Embryonic facial prominence (tissue), 1 donor: ENCODE data around the gene ACY1.
A peak's percentile ranks its signal among the peaks of the same experiment; 100 is the strongest.

Experiments used
- DNase-seq: peaks from one replicate; pipeline ENCODE4 v3.0.0-alpha.2; 2016; ENCODE audit errors: extremely low spot score

ACY1 gene

DNA sequence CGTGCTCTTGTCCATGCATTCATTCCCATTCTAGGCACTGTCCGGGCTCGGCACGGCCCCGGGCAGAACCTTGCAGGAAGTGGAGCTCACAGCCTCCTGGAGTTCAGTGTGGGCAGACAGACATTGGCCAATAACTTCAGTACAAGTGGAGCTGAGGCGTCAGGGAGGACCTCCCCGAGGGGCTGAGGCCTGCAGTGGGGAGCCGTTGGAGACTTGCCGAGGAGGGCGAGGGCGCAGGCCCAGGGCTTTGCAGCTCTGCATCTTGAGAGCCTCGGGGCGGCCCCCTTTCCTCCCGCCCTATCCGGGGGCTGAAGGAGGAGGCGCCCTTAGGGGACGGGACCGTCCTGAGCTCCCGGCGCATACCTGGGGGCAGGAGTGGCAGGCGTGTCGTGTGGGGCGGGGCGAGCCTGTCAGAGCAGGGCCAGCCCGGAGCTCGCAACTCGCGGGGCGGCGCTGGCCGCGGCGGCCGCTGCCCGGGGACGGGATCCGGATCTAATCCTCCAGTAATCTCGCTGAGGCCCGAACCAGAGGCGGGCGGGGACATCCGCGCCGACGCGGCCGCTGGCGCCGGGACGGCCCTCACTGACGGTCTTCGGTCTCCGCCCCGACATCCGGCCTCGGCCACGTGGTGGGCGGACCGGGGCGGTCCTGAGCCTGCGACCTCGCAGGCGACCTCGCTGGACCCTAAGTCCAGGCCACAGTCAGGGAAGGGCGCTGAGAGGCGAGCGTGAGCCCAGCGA lies at the start of gene ACY1:
TSS of gene ACY1 (plus strand) at position 698 of the 740 bp plus-strand sequence. CDS start 530 bp downstream, outside the sequence.
- DNase-seq: no peak

DNA sequence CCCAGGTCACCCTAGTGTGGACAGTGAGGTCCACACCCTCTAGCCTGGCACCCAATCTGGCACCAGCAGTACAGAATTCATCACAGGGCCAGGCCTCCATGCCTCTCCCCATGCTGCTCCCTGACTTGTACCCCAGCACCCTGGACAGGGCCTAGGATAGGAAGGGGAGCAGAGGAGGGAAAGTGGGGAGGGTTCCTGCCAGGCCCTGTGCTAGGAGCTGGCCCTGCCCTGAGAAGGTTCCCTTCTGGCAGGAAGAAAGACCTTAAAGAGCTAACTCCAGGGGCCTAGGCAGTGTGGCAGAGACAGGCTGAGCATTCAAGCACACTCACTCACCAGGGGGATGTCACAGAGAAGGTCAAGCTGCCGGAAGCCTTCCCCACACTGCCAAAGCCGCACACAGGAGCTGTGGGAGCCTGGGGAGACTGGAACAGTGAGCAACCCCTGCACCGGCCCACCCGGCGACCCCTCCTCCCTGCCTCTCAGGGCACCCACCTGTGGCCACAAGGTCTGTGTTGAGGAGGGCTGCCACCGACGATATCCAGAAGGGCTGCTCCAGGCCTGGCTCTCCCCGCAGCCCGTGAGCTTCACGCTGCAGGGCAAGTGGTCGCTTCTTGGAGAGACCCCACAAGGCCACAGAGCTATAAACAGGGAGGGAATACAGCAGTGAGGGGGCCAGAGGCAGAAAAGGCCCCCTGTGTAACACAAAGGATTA lies 49.0 kb upstream of the ACY1 start:
- no peak for DNase-seq

DNA sequence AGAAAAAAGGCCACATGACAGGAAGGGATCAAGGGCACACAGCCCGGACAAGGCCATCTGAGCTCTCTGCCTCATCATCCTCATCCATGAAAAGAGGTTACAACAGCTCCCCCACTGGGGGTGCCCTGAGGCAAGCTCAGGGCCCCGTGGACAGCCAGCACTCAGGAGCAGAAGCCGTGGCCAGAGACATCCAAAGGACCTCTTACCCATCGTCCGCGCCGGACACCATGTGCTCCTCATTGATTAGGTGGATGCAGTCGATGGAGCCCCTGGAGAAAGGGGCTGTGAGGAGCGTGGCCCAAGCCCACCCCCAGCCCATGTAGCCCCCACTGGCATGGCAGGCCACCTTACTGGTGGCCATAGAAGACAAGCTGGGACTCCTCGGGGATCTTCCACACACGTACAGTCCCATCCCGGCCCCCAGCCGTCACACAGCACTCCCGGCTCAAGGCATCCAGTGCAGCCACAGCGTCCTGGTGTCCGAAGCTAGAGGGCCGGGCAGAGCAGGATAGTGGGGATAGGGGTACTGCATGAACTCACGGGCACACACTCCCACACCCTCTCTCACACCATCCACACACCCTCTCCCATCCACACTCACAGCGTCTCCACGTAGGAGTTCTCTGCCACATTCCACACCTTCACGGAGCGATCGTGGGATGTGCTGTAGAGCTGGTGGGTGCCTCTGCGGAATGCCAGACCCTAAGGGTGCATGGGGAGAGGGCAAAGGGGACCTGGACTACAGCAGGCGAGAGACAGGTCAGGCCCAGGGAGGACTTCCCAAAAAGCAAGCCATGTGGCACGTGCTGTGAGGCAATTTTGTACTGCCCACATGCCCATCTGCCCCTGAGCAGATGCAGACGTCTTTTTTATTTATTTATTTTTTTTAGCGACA lies 48.1 kb upstream of the ACY1 start:
- no peak for DNase-seq

DNA sequence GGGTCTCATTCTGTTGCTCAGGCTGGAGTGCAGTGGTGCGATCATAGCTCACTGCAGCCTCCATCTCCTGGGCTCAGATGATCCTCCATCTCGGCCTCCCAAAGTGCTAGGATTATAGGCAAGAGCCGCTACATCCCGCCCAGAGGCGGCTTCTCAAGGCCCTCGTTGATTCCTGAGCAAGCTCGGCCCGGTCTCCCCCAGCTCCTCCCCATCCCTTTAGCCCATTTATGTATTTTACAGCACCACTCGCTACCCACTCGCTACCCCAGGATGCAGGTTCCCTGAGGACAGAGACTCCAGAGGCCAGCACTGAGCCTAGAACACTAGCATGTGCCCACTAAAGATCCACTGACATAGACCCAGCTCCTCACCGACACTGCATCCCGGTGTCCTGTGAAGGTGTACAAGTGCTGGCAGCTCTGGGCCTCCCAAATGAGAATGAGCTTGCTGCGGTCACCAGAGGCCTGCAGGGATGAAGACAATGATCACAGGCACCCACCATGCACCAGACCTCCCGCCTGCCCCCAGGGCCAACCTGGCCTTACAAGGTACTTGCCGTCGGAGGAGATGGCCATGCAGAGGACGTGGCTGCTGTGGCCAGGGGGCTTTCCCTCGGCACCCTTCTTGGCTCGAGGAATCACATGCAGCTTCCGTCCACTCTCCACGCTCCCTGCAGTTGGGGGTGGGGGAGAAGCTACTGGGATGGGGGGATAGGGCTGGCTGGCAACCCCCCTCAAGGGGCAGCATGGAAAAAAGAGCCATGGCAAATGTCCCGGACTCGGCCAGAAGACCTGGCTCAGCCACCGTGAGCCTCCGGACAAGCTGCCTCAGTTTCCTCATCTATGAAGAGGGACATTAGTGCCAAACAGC lies 47.2 kb upstream of the ACY1 start:
- no peak for DNase-seq

DNA sequence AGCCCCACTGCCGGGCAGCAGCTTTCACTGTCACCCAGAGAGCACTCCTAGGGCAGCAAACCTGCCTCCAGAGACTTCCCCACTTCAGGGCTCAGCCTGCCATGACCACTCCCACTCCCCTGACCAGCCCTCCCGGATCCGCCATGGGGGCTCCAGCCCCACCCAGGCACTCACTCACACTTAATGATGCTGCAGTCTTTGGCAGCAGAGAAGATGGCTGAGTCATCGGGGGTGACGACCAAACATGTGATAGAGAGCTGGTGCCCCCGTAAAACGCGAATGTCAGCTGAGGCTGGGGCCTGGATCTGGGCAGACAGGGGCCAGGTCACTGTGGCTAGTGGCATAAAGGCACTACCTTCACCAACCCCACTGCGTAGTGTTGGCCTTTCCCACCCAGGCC lies 46.3 kb upstream of the ACY1 start:
- DNase-seq: no peak

DNA sequence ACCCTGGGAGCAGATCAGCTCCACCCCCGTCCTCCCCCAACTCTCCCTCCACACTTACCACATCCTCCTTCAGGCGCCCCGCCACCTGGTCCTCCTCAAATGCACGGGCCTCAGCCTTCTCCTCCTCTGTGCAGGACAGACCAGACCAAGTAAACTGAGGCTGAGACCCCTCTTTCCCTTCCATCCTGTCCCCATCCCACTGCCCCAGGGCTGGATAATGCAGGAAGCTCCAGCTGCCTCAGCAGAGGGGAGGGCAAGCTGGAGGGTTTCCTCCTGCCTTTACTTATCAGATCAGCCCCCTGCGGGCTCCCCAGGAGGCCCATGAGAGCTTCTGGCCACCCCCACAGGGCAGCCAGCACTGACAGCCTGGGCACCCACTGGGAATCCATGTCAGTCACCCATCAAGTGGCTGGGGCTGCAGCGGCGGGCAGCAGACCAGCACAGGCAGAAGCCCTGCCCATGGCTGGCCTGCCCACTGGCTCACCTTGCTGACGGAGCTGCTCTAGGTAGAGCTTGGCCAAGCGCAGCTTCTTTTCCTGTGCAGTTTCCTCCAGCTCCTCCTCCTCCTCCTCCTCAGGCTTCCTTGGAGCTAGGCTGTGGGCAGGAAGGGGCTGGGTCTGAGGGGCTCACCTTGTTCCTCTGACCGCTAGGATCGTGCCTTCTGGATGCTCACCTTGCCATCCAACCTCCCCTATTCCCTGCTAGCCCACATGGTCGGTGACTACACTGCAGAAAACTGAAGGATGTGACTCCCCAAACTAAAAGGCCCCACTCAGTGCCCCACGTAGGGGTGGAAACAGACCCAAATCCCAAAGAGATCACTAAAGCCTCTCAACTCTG lies 45.5 kb upstream of the ACY1 start:
- no peak for DNase-seq

DNA sequence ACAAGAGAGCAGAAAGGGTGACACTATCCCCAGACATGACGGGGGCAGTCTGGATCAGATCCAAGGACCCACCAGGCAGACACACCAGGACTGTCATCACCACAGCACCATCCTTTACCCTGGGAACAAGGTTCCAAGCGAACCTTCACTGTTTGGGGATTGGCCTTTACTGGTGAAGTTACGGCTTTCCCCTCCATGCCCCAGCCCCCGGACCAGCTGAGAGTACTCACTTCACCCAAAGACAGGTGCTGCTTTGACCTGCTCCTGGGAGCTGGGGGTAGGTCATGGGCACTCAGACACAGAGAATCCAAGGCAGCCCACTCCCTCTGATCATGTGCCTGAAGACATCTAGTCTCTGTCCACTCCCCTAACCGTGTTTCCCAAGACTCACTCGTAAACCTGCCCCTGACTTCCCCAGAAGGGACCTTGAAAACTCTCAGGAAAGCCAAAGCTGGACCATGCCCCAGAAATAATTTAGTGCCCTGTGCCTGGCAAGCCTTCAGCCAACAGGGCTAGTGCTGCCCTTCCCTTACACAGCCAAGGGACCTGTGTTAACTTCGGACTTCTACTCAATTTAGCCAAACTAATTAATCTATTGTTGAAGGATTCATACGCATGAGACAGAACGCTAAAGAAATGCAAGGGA lies 44.4 kb upstream of the ACY1 start:
- no peak for DNase-seq

DNA sequence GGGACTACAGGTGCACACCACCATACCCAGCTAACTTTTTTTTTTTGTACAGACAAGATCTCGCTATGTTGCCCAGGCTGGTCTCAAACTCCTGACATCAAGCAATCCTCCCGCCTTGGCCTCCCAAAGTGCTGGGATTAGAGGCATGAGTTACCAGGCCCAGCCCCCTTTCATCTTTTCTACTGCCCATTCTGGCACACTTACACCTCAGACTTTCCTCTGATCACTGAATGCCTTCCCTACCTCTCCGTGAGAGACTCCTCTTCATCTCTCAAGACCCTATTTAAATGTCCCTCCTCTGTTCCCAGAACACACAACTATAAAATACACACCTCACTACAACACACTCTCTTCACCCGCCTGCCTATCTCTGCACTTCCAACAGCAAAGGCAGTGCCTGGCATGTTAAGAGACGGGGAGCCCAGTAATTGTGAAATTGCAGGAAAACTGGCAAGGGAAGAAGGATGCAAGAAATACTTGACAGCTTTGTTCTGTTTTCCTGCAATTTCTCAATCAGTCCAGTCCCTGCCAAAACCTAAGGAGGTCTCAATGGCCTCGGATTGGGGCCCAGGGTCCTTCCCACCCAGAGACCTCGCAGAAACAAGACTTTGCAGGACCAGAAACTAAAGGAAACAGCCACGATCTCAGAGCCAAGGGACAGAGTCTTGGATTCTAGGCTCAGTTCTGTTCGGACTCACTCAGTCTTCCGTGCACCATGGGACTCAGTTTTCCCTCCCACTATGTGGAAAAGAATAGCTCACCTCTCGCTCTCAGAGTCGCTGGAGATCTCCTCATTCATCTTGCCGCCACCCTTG lies 42.5 kb upstream of the ACY1 start:
- no peak for DNase-seq

DNA sequence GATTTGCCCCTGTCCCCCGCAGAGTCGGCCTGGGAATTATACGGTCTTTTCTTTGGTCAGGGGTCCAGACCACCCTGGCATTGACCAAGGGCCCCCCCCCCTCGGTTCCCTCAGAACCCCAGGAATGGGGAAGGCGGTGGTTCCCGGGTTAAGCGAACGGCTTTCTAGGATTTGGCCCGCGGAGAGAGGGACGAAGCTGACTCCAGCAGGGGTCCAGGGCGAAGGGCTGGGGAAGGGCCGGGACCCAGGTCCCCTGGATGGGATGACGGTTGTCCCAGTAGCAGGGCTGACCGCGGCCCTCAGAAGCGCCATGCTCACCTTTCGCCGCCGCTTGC lies 41.9 kb upstream of the ACY1 start:
- DNase-seq: no peak

DNA sequence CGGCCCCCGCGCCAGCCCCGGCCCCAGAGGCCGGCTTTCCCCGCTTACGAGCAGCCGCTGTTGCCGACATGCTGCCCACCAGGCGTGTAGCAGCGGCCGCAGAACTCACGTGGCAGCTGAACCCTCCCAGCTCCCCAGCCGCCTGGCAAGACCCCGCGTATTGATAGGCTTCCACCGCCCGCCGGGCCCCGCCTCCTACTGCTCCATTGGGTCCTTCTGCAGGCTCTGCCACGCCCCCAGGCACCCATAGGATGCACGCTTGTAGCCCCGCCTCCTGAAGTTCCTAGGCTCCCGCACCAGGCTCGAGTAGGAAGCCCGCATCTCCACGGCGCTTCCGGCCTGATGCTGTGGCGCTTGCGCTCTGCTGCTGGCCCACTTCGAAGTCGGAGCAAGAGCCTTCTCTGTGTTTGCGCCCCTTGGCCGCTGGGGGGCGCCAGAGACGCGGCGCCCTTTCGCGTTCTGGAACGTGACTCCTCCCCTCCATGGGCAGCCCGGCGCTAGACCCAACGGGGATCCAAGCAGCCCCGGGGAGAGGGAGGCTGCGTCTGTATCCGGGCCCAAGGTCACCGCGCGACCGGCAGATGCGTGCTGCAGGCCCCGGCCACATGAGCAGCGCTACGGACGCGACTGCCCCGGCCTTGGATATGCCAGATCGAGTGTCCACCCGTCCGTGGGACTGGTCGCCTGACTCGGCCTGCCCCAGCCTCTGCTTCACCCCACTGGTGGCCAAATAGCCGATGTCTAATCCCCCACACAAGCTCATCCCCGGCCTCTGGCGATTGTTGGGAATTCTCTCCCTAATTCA lies 41.3 kb upstream of the ACY1 start, which contains the start of the genes PARP3 and RRP9:
TSS of gene PARP3 (plus strand) at position 566 of the 805 bp plus-strand sequence. CDS start 993 bp downstream, outside the sequence.
TSS of gene RRP9 (minus strand) at position 107 of the 805 bp plus-strand sequence. CDS start at position 70, 37 bp downstream.
- DNase-seq: peak; percentile 99

DNA sequence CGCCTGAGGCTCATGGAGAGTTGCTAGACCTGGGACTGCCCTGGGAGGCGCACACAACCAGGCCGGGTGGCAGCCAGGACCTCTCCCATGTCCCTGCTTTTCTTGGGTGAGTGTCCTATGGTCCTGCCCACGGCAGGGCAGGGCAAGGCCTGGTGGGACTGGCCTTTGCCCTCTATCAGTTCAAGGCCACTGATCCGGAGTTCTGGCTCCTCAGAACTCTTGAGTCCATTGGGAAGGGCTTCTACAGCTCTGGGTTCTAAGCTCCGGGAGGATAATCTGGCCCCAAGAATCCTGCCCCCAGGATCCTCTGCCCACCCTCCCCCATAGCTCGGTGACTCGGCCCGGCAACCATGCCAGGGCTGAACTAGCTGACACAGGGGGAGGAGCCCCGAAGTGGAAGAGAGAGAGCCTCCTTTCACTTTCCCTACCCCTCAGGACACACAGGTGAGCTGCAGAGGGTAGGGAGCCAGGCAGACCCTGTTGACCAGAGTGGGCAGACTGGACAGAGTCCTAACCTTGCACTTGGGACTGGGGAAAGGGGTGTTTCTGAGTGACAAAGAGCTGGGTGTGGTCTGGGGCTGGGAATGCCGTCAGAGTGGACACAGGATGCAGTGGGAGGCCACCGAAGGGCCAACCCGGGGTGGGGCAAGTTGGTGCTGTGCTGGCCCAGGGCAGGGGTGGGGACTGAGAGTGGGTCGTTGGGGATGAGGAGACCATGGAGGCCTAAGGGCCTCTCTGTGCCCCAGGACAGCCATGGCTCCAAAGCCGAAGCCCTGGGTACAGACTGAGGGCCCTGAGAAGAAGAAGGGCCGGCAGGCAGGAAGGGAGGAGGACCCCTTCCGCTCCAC lies 40.5 kb upstream of the ACY1 start:
- DNase-seq: no peak

DNA sequence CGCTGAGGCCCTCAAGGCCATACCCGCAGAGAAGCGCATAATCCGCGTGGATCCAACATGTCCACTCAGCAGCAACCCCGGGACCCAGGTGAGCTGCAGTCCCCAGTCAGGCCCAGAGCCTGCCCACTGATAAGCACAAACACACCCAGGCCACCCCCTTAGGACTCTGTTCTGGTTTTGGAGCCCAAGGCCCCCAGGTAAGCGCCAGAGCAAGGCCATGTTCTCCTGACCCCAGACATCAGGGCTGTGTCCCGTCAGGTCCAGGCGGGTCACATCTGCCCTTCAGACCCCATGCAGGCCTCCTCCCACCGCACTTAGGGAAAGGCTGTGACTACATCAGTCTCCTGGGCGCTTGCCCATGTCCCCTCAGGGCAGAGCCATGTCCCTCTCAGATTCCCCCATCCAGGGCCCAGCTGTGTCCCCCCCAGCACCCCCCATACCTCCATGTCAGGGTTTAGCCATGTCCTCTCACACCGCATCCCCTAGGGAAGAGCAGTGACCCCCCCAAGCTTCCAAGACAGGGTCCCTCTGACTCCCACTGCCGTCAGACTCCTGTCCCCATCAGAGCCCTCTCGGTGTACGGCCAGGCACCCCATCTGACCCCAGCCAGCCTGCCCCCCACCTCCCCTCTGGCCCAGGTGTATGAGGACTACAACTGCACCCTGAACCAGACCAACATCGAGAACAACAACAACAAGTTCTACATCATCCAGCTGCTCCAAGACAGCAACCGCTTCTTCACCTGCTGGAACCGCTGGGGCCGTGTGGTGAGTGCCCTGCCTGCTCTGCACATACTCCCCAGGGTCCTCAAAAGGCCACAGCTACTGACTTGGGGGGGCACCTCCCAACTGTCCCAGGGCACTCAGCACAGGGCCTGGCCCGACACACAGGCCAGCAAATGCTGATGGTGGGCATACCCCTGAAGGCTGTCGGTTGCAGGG lies 39.6 kb upstream of the ACY1 start:
- DNase-seq: no peak

DNA sequence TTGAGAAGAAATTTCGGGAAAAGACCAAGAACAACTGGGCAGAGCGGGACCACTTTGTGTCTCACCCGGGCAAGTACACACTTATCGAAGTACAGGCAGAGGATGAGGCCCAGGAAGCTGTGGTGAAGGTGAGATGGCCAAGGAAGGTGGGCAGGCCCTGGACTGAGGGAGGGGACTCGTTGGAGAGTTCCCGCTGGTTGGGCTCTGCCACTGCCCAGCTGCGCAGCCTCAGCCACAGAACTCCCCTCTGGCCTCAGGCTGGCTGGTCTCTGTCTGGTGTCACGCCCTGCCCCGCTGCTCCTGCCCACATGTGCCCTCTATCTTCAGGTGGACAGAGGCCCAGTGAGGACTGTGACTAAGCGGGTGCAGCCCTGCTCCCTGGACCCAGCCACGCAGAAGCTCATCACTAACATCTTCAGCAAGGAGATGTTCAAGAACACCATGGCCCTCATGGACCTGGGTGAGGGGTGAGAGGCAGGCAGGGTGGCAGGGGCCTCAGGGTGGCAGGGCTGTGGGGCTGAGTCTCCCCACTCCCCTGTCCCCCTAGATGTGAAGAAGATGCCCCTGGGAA lies 38.8 kb upstream of the ACY1 start:
- no peak for DNase-seq

DNA sequence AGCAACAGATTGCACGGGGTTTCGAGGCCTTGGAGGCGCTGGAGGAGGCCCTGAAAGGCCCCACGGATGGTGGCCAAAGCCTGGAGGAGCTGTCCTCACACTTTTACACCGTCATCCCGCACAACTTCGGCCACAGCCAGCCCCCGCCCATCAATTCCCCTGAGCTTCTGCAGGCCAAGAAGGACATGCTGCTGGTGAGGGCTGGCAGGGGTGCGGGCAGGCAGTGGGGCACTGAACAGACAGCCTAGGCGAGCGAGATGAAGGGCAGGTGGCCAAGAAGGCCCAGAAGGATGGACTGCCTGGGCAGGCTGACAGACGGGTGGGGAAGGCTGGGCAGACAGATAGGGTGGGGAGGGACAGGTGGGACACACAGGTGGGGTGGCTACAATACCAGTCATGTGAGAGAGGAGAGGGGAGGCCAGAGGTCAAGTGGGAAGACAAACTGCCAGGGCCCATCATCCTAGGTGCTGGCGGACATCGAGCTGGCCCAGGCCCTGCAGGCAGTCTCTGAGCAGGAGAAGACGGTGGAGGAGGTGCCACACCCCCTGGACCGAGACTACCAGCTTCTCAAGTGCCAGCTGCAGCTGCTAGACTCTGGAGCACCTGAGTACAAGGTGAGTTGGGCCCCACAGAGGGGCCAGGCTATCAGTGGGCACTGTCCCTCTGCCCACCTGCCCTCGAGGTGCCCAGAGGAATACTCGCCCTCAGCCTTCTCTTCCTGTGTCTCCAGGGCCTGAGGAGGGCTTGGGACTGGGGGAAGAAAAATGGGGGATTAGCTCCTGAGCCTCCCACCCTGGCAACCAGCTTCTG lies 38.1 kb upstream of the ACY1 start:
- DNase-seq: no peak
